ENCODE results near the gene TST.

The TST gene

GRCh38 chr22:37054600-37055365, 35.5 kb upstream of the TST start:
- Histone ChIP-seq H3F3A (ENCODE audit: insufficient read depth) (no peaks in the 10 kb centered on the region), H3K9ac (ENCODE audit: low read length) (no peak overlapping the region), H4K20me1 (ENCODE audit: low read depth, low read length) (no peaks in the 10 kb centered on the region), H3K36me3 (ENCODE audit: low read length) (no peaks in the 10 kb centered on the region), H3K79me2 (ENCODE audit: insufficient read depth, low read length) (no peaks in the 10 kb centered on the region), H2AFZ (ENCODE audit: low read depth, low read length, severe bottlenecking) (no peak overlapping the region), H3K27me3 (ENCODE audit: low read length) (no peaks in the 10 kb centered on the region), H3K4me2 (ENCODE audit: low read depth, low read length, poor library complexity, severe bottlenecking) (no peak overlapping the region), H3K4me3 (ENCODE audit: insufficient read depth, low read length, poor library complexity, severe bottlenecking) (no peak overlapping the region), H3K9me3 (ENCODE audit: insufficient read depth, low read length) (no peaks in the 10 kb centered on the region), H3K27ac (ENCODE audit: low read depth, low read length) (no peak overlapping the region), H3K9me2 (replicated peaks; ENCODE audit: insufficient read depth, low read length) (no peaks in the 10 kb centered on the region)
- TF ChIP-seq EZH2phosphoT487 (conservative IDR thresholded peaks at IDR 0.05; ENCODE audit: low read length) (no peak), CTCF (IDR thresholded peaks at IDR 0.05; ENCODE audit: insufficient read depth, low read length, poor library complexity, severe bottlenecking) (no peak)

- Histone ChIP-seq H2AFZ (ENCODE audit: low read depth, low read length, severe bottlenecking) (no peak overlapping the region), H3F3A (ENCODE audit: insufficient read depth) (no peaks in the 10 kb centered on the region), H3K27ac (ENCODE audit: low read depth, low read length) (no peak overlapping the region), H3K9me3 (ENCODE audit: insufficient read depth, low read length) (no peaks in the 10 kb centered on the region), H3K36me3 (ENCODE audit: low read length) (no peaks in the 10 kb centered on the region), H3K79me2 (ENCODE audit: insufficient read depth, low read length) (no peaks in the 10 kb centered on the region), H3K4me3 (ENCODE audit: insufficient read depth, low read length, poor library complexity, severe bottlenecking) (no peak overlapping the region), H3K4me2 (ENCODE audit: low read depth, low read length, poor library complexity, severe bottlenecking) (no peak overlapping the region), H3K9ac (ENCODE audit: low read length) (no peak overlapping the region), H3K27me3 (ENCODE audit: low read length) (no peaks in the 10 kb centered on the region), H3K9me2 (replicated peaks; ENCODE audit: insufficient read depth, low read length) (no peaks in the 10 kb centered on the region), H4K20me1 (ENCODE audit: low read depth, low read length) (no peaks in the 10 kb centered on the region)
- TF ChIP-seq CTCF (IDR thresholded peaks at IDR 0.05; ENCODE audit: insufficient read depth, low read length, poor library complexity, severe bottlenecking) (no peak), EZH2phosphoT487 (conservative IDR thresholded peaks at IDR 0.05; ENCODE audit: low read length) (no peak)
Measured at GRCh38 chr22:37054056-37054395, 34.8 kb upstream of the TST start.

GRCh38 chr22:37053310-37054055, 34.2 kb upstream of the TST start:
- Histone ChIP-seq H3K4me3 (ENCODE audit: insufficient read depth, low read length, poor library complexity, severe bottlenecking) (no peak overlapping the region), H3K9me3 (ENCODE audit: insufficient read depth, low read length) (no peaks in the 10 kb centered on the region), H3K4me2 (ENCODE audit: low read depth, low read length, poor library complexity, severe bottlenecking) (no peak overlapping the region), H2AFZ (ENCODE audit: low read depth, low read length, severe bottlenecking) (no peak overlapping the region), H3K27me3 (ENCODE audit: low read length) (no peaks in the 10 kb centered on the region), H3F3A (ENCODE audit: insufficient read depth) (no peaks in the 10 kb centered on the region), H3K36me3 (ENCODE audit: low read length) (no peaks in the 10 kb centered on the region), H3K9me2 (replicated peaks; ENCODE audit: insufficient read depth, low read length) (no peaks in the 10 kb centered on the region), H3K27ac (ENCODE audit: low read depth, low read length) (no peak overlapping the region), H3K79me2 (ENCODE audit: insufficient read depth, low read length) (no peaks in the 10 kb centered on the region), H4K20me1 (ENCODE audit: low read depth, low read length) (no peaks in the 10 kb centered on the region), H3K9ac (ENCODE audit: low read length) (no peak overlapping the region)
- TF ChIP-seq CTCF (IDR thresholded peaks at IDR 0.05; ENCODE audit: insufficient read depth, low read length, poor library complexity, severe bottlenecking) = no peak
- TF ChIP-seq EZH2phosphoT487 (conservative IDR thresholded peaks at IDR 0.05; ENCODE audit: low read length) = no peak
